Stomach (tissue), 9 donors: ENCODE data around the gene SKA2. TPM values are rescaled to one million over a fixed set of nuclear protein-coding genes. Genes with fewer than 3 reads are reported as not detected.

ENCODE experiments used
- DNase-seq, 2 donors: peaks; one replicate each; pipeline versions ENCODE4 v3.0.0 to v3.0.0-alpha.2; 2013 to 2019
- H3K27ac ChIP-seq, 5 donors: fragments of 200-600 bp in 4 of 5; sonication (generic) in 4 of 5; one replicate each; pipeline ENCODE4 v1.5.1; 2013 to 2019; ENCODE audit warnings: mild to moderate bottlenecking in 1 of 5, moderate library complexity in 1 of 5
- H3K27me3 ChIP-seq, 3 donors: fragments of 200-600 bp; sonication (generic); one replicate each; pipeline ENCODE4 v1.5.1; 2017 to 2019; ENCODE audit warnings: mixed run types in 1 of 3
- H3K36me3 ChIP-seq, 4 donors: fragments of 200-600 bp; sonication (generic); 1 replicate in 3 of 4; 2 replicates in 1 of 4; pipeline ENCODE4 v1.5.1; 2016 to 2019
- H3K4me1 ChIP-seq, 4 donors: fragments of 200-600 bp; sonication (generic); one replicate each; pipeline ENCODE4 v1.5.1; 2016 to 2019
- H3K4me3 ChIP-seq, 4 donors: fragments of 200-600 bp; sonication (generic) in 3 of 4; one replicate each; pipeline ENCODE4 v1.5.1; 2016 to 2019; ENCODE audit warnings: mild to moderate bottlenecking in 1 of 4
- H3K9me3 ChIP-seq, 4 donors: fragments of 200-600 bp; sonication (generic); one replicate each; pipeline ENCODE4 v1.5.1; 2016 to 2019
- CTCF ChIP-seq, 7 experiments: fragments of 450-650 bp in 4 of 7; fragments of 200-600 bp in 3 of 7; sonication (generic) in 3 of 7; IDR thresholded peaks; one replicate each; pipeline ENCODE4 v1.5.1; 2016 to 2019; ENCODE audit warnings: antibody characterized with exemption in 7 of 7, control low read depth in 2 of 7, mild to moderate bottlenecking in 1 of 7
- EP300 ChIP-seq: sonication (generic); formaldehyde crosslinking; IDR thresholded peaks from one replicate; pipeline ENCODE4 v1.6.1; 2017; ENCODE audit warnings: antibody characterized with exemption
- POLR2A ChIP-seq, 4 donors: fragments of 450-650 bp; IDR thresholded peaks; one replicate each; pipeline ENCODE4 v1.6.1; 2016; ENCODE audit warnings: antibody characterized with exemption in 4 of 4, control low read depth in 2 of 4, mild to moderate bottlenecking in 1 of 4, moderate library complexity in 1 of 4
- POLR2AphosphoS5 ChIP-seq, 3 donors: sonication (generic); formaldehyde crosslinking; IDR thresholded peaks; one replicate each; pipeline ENCODE4 v1.6.1; 2016; ENCODE audit warnings: antibody characterized with exemption in 3 of 3
- WGBS, 5 donors: extraction: QIAGEN DNeasy Blood & Tissue Kit in 3 of 5; methylation state at CpG; one replicate each; pipeline versions ENCODE4 v1.1.5 to v1.1.7; 2013 to 2018; 5-methylcytosine and 5-hydroxymethylcytosine counted together
- intact Hi-C: fragments of 100-400 bp; cut with DNase I; formaldehyde crosslinking; loops from one replicate; pipeline ENCODE4 v1.15.1; 2023; ENCODE audit warnings: low total_unique reads
- polyA plus RNA-seq, 3 donors: library from polyadenylated mRNA; stranded (reverse); fragments of 200-250 nt; gene quantifications; one replicate each; pipeline ENCODE4 v1.2.3, GENCODE V29; 2013
- total RNA-seq, 5 donors: library from RNA; depleted of rRNA; stranded (reverse); fragments of >200 nt; gene quantifications; one replicate each; pipeline versions ENCODE4 v1.1.0 to v1.2.3, GENCODE V29; 2014 to 2016
- donor health status: healthy with polysubstance abuse.
- donor health status: Bipolar disorder and iron deficiency.
- donor health status: healthy.

SKA2 gene
- total and polyA plus RNA-seq, 8 donors: 7.6 to 72.1 (median 34.5) TPM; not detected in 1

- peaks cover 12 to 47% (median 27%) of the 10 kb centered on the region in 4 donors for H3K4me1 ChIP-seq
- H3K36me3 ChIP-seq: peaks cover 0 to 25% (median 14%) of the 10 kb centered on the region in 4 donors
- no peaks in the 10 kb centered on the region for H3K9me3 ChIP-seq
- no peaks in the 10 kb centered on the region for H3K27me3 ChIP-seq
- H3K4me3 ChIP-seq: peak overlapping the region; percentile 76 to 97 (median 91)
- WGBS, 5 donors: 0 to 3% (median 2%) methylated on average over 10 of the region's 10 CpGs
- DNase-seq: no peak
- no peak for TF ChIP-seq EP300
- TF ChIP-seq CTCF (IDR thresholded peaks at IDR 0.05): no peak
- intact Hi-C loops: no loop called here
- H3K27ac ChIP-seq: peak overlapping the region; percentile 92 to 95 (median 94)
These were observed 47.7 kb downstream of the SKA2 start for GRCh38 chr17:59107306-59107670.

- Histone ChIP-seq H3K36me3 (peaks cover 0 to 24% (median 11%) of the 10 kb centered on the region in 4 donors), H3K27me3 (no peaks in the 10 kb centered on the region), H3K4me1 (peaks cover 12 to 47% (median 27%) of the 10 kb centered on the region in 4 donors), H3K27ac (peak within 1 kb of the TSS; percentile 92 to 95 (median 94)), H3K4me3 (peak within 1 kb of the TSS; percentile 76 to 97 (median 91)), H3K9me3 (no peaks in the 10 kb centered on the region)
- intact Hi-C loops: no loop called here
- WGBS, 5 donors: 0 to 1% (median 0%) methylated on average over 39 to 89 of the region's 89 CpGs
- TF ChIP-seq POLR2AphosphoS5 (IDR thresholded peaks at IDR 0.05) (peak; percentile 89 to 96 (median 91)), CTCF (IDR thresholded peaks at IDR 0.05) (peak in 1 of 7 experiments; percentile 15), EP300 (no peak), POLR2A (IDR thresholded peaks at IDR 0.05) (peak in 2 of 4 donors; percentile 16 to 49)
- DNase-seq: peak; percentile 98 to 100
These were observed 48.3 kb downstream of the SKA2 start, which contains the start of gene TRIM37 for GRCh38 chr17:59106463-59107305. Gene TRIM37, minus strand, starts transcription at chr17:59106880. Its CDS starts 419 bp downstream, at chr17:59106461.

GRCh38 chr17:59105852-59106462 is 49.0 kb downstream of the SKA2 start:
- Histone ChIP-seq H3K27ac (peak overlapping the region; percentile 92 to 95 (median 94)), H3K9me3 (no peaks in the 10 kb centered on the region), H3K27me3 (no peaks in the 10 kb centered on the region), H3K36me3 (peaks cover 0 to 20% (median 5%) of the 10 kb centered on the region in 4 donors), H3K4me1 (peaks cover 12 to 47% (median 27%) of the 10 kb centered on the region in 4 donors), H3K4me3 (peak overlapping the region; percentile 76 to 97 (median 91))
- 0 to 1% (median 0%) methylated on average over 11 to 18 of the region's 18 CpGs for WGBS, 5 donors
- TF ChIP-seq CTCF (IDR thresholded peaks at IDR 0.05) (no peak), POLR2AphosphoS5 (IDR thresholded peaks at IDR 0.05) (no peak), EP300 (no peak), POLR2A (IDR thresholded peaks at IDR 0.05) (no peak)
- DNase-seq: peak; percentile 63 to 74
- intact Hi-C loops: no loop called here

GRCh38 chr17:59101178-59101577 is 53.8 kb downstream of the SKA2 start:
- intact Hi-C loops: no loop called here
- WGBS, 5 donors: 88 to 100% (median 98%) methylated on average over 1 of the region's 1 CpG
- TF ChIP-seq CTCF (IDR thresholded peaks at IDR 0.05) (no peak), EP300 (no peak)
- H3K36me3 ChIP-seq: peaks cover 0 to 41% (median 18%) of the 10 kb centered on the region in 4 donors
- H3K4me1 ChIP-seq: peaks cover 5 to 26% (median 13%) of the 10 kb centered on the region in 4 donors
- H3K27ac ChIP-seq: no peak overlapping the region
- no peak for DNase-seq
- H3K27me3 ChIP-seq: no peaks in the 10 kb centered on the region
- no peaks in the 10 kb centered on the region for H3K9me3 ChIP-seq
- H3K4me3 ChIP-seq: no peak overlapping the region
